GM21529 (cell line): ENCODE data around the gene ACAP1.
"Not testable (repeated sequence)": the region's sequence is repeated elsewhere in the genome, so short reads cannot be mapped to it uniquely, and the experiment has no call there.

Experiments used
- ATAC-seq: cut with Tn5 transposase; IDR thresholded peaks from one replicate; pipeline ENCODE4 v1.9.1; 2021; ENCODE audit not compliant: unreplicated experiment

ACAP1 gene

DNA sequence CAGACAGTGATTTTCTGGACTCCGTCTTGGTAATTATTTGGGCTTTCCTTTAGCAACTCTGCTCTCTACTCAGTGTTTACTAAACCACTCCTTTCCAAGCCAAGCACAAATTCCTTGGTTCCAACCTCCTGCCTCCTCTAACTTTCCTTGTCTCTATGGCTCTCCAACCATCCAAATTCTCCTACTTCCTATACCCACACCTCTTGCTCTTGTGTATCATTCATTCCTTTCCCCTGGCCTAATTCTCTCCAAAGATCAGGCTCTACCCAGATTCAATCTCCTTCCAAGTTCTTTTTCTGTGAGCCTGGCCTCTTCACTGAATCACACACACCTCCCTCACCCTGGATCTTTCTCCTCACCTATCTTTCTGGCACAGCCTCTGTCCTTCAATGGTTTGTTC is 8.3 kb upstream of the ACAP1 start:
- ATAC-seq, result no peak

DNA sequence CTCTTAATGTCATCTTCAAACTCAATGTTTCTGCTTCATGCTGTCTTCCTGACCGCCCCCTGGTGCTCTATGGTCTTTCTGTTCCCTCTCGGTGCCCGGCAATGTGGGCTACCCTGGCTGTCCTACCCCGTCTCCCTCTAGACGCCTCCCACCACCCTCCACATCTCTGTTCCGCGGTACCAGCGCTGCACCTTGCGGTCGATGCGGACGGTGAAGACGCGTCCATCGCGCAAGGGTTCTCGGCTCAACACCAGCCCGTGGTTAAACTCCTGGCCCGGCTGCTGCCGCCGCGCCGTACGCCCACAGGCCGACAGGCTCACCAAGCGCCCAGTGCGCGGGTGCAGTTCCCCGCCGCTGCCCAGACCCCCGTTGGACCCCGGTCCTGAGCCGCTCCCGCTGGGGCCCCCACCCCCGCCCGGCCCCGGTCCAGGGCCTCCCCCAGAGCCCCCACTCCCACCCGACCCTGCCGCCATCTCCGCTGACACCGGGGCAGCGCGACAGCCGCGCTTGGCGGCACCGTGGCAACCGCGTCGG is 7.4 kb upstream of the ACAP1 start, which contains the start of gene NEURL4:
Gene NEURL4 (minus strand): TSS at position 496 of the 534 bp plus-strand sequence. CDS start 23 bp downstream, at position 473.
- ATAC-seq, result peak; percentile 20

DNA sequence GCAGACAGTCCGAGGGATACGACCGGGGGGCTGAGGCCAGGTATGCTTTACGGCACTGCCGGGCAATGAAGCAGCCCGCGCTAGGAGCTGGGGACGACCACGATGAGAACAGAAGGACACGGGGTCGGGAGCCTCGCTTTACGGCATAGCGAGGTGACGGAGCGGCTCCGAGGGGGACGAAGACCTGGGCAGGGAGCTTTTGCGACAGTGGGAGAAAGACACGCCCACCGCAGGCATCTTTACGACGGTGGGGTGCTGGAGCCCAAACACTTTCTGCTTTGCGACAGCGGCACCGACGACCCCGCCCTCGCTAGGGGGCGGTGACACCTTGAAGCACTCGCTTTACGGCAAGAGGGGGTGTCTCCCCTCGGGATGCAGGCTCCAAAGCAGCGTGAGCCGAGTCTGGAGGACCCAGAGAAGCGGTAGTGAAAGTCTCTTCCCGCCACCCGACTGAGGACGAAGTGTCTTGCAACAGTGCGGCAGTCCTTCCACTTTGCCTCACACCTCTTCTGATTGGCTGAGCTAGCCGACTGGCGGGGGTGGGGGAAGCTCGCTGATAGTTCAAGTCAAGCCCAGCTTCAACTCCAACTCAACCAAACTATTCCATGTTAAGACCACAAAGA is 6.8 kb upstream of the ACAP1 start:
- peak; percentile 49 for ATAC-seq

DNA sequence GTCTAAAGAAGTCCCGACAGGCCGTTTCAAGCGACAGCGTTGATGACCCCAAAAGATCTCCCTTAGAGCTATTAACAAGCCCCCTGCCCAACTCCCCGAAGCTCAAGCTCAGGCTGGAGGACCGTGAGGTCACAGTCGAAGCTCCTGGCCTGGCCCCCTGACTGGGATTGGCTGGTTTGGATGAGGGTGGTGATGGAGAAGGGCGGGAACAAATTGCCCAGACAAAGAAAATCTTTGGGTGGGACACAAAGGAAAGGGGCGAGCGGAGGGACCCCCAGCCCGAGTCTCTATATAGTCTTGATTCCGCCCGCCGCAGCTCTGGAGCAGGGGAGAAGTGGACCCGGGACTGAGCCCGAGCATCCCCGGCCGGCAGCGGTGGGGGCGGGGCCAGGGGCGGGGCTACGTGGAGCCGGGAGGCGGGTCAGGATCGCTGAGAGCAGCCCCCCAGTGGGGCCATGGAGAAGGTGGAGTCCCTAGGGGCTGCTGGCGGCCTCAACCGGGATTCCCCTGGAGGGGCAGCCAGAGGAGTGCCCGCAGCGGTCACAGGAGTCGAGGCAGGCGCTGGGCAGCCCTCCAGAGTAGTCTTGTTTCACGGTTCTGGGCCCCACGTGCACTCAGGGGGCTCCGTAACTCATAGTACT is 6.2 kb upstream of the ACAP1 start:
- ATAC-seq, result peak; percentile 40

DNA sequence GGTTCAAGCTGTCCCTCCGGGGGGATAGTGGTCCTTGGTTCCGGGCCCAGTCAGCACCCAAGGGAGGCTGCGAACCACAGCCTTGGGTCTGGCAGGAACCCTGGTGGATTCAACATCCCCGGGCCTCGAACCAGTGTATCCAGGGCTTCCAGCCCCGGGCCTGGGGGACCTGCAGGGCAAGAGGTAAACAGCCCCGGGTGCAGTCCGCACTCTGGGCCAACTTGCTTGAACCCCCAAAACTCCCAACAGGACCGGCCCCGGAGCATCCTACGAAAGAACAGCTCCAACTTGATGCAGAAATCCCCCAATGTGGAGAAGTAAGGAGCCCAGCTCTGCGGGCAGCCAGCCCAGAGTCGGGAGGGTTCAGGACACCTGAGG is 5.7 kb upstream of the ACAP1 start:
- ATAC-seq, result no peak

DNA sequence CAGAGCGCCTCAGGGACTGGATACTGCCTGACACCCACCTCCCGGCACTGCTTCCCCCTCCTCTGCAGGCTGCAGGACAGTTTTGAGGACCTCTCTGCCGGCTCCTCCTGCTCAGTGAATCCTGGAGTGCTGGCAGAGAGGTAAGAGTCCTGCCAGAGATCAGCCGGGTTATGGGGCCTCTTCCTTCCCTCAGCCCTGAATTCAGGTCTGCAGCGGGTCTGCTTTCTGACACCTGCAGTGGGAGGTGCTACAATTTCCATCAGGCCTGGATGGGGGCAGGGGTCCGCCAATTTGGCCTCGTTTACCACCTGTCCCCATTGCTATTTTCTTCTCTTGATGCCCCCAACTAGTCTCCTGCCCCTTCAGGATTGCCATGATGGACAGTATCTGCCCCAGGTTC is 4.2 kb upstream of the ACAP1 start:
- ATAC-seq, result no peak

DNA sequence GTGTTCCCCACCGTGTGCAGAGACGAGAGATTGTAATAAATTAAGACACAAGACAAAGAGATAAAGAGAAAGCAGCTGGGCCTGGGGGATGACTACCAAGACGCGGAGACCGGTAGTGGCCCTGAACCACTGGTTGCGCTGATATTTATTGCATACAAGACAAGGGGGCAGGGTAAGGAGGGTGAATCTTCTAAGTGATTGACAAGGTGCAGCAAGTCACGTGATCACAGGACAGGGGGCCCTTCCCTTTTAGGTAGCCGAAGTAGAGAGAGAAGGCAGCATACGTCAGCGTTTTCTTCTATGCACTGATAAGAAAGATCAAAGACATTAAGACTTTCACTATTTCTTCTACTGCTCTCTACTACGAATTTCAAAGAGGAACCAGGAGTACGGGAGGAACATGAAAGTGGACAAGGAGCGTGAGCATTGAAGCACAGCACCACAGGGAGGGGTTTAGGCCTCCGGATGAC is 3.7 kb upstream of the ACAP1 start:
- ATAC-seq, result not testable (repeated sequence)

DNA sequence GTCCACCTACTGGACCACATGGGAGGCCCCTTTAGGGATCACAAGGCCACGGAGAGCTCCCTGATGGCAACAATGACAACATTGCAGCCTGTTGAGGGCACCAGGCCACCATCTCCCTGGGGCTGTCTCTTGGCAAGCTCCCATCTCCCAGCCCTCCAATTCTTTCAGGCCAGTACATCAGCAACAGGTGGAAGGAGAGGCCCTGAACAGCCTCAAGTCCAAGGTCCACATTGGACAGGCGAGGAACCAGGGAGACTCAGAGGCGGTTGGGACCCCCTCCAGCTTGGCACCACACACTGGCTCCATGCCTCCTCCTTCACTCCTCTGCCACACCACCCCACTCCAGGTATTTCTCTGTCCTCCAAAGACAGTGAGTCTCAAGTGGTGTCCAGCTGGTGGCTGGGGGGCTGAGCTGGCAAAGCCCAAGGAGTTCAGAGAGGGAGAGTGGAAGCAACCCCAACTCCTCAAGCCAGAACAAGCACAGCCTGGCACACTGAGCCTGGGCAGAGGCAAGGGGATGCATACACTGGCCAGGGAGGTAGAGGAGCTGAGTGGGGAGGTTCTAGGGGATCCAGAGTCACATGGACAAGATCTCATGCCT is 1.3 kb upstream of the ACAP1 start:
- no peak for ATAC-seq

DNA sequence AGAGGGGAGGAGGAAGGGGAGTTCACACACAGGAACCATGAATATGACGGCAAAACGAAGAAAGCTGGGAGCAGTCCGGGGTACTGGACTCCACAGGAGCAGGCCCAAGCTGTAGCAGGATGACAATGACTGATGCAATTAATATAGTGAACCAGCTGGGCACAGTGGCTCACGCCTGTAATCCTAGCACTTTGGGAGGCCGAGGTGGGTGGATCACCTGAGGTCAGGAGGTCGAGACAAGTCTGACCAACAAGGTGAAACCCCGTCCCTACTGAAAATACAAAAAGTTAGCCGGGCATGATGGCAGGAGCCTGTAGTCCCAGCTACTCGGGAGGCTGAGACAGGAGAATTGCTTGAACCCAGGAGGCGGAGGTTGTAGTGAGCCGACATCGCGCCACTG is 564 bp upstream of the ACAP1 start:
- not testable (repeated sequence) for ATAC-seq

GRCh38 chr17:7337600-7337999 is 1.3 kb downstream of the ACAP1 start:
- ATAC-seq, result not testable (repeated sequence)

DNA sequence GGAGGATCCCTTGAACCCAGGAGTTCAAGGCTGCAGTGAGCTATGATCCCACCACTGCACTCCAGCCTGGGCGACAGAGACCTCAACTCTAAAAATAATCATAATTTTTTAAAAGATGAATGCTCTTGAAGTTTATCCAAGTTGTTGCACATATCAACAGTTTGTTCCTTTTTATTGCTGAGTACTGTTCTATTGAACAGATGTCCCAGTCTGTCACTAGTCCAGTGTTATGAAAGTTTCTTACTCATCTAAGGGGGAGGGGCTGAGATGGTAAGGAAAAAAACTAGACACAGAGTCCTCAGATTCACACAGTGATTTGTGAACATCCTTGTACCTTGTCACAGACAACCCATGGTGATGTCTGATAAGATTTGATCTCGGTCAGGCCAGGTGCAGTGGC is 3.9 kb downstream of the ACAP1 start:
- ATAC-seq, result no peak

- no peak for ATAC-seq
Measured at GRCh38 chr17:7341842-7342241, 5.5 kb downstream of the ACAP1 start.

DNA sequence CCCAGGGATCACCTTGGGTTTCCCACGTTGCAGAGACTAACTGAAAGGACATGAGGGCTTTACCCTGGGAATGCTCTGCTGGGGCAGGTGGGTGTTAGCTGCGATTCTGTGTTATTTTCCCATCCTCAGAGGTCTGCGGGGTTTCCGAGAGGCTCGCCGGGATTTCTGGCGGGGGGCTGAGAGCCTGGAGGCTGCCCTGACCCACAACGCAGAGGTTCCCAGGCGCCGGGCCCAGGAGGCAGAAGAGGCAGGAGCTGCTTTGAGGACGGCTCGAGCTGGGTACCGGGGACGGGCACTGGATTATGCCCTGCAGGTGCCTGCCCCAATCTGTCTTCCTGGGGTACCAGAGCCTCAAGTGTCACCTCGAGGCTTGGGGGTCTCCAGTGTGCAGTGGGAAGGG is 6.9 kb downstream of the ACAP1 start:
- no peak for ATAC-seq

DNA sequence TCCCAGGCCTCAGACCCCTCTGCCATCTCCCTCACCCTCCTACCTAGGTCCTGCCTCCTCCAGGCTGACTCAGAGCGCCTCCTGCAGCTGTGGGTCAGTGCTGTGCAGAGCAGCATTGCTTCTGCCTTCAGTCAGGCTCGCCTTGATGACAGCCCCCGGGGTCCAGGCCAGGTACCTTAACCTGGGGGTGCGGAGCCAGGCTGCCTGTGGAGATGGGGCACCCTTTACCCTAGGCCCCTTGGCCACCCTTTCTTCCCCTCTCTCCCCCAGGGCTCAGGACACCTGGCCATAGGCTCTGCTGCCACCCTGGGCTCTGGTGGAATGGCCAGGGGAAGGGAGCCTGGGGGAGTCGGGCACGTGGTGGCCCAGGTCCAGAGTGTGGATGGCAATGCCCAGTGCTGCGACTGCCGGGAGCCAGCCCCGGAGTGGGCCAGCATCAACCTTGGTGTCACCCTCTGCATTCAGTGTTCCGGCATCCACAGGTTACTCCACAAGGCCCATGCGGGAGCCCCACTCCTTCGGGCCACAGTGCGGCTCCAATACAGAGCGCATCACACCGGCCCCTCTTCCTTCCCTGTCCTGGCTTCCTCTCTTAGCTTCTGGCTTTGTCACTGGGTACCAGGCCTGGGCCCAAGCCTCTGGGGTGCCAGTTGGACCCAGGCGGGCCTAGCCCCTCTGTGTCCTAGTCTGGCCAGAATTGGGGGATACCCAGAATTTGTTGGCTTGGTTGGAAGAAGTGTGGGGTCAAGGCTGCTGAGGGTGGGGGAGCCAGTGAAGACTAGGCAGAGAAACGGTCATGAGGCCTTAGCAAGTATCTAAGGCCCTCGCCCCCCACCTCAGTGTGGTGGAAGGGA is 10.7 kb downstream of the ACAP1 start:
- no peak for ATAC-seq

DNA sequence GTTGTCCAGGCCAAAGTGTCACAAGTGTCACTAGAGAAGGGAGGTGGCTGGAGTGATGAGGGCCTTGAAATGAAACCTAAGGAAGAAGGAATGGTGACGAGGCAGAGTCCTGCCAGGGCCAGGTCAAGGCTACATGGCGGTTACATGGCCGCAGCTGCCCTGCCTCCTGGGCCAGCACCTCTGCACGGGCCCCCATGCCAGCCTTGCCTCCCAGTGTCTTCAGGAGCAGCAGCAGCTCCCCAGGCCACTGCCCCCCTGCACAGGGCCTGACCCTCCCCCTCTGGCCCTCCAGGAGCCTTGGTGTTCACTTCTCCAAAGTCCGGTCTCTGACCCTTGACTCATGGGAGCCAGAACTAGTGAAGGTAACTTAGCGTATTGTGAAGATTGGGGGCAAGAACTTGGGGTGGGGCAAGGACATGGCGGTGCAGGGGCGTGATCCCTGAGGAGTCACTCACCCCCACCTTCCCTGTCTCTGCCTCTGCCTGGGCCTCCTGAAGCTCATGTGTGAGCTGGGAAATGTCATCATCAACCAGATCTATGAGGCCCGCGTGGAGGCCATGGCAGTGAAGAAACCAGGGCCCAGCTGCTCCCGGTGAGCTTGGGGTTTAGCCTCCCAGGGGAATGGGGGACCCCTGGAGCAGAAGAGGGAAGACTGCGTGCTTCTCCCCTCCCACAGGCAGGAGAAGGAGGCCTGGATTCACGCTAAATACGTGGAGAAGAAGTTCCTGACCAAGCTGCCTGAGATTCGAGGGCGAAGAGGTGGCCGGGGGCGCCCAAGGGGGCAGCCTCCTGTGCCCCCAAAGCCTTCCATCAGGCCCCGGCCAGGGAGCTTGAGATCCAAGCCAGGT is 11.5 kb downstream of the ACAP1 start:
- ATAC-seq, result no peak

DNA sequence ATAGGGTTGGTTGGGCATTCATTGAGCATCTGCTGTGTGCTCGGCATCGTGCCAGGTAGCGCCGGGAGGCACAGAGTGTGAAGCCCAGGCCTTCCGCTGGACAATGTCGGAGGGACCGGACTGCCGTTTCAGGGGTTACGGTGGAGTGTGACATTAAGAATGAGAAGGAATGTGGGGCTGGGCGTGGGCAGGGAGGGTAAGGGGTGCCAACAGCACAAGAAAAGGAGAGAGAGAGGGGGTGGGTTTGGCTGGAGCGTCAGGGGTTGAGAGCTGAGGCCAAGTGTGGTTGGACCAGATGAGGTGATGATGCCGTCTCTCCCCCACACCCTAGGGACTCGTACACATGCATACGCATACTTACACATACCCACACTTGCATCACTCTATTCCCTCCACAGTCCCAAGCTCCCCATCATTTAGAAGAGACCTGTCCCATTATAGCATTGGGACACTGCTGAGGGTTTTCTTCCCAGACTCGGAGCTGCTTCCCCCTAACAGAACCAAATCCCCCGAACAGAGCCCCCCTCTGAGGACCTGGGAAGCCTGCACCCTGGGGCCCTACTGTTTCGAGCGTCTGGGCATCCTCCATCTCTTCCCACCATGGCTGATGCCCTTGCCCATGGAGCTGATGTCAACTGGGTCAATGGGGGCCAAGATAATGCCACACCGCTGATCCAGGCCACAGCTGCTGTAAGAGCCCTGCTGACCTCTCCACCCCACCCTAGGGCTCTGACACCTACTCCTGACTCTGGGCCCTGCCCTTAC is 12.3 kb downstream of the ACAP1 start:
- no peak for ATAC-seq

DNA sequence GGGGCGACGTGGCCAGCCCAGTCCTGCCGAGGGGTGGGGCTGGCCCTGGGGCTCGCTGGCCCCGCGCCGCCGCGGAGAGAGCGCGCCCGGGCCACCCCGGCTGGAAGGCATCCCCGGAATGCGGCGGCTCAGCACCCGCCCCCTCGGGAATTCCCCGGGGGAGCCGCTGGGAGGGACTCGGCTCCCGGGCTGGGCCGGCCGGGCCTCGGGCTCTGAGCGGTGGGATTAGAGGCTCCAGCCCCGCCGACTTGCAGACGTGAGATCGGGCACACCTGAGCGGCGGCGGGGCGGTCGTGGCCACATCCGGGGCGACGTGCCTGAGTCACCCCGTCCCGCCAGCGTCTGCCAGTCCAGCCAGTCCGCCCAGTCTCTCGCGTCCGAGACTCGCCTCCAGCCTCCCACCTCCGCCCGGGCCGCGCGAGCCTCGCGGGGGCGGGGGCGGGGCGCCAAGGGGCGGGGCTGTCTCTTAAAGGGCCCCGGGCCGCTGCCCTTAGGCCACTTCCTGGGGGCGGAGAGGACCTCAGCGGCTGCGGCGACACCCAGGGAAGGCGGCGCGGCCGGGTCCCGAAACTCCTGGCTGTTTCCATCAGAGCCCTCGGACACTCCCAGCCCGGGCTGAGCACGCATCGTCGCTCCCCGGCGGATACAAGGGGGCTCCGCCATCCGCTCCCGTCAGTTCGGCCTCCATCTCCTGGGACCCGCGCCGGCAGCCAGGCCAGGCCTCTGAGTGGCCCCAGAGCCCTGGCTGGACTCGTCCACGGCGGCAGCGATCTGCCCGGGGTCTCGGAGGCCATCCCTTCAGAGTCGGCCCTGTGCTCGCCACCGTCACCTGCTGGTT is 15.6 kb downstream of the ACAP1 start, which contains the start of gene KCTD11:
Gene KCTD11 (plus strand): TSS at position 498 of the 838 bp plus-strand sequence.
- peak; percentile 65 for ATAC-seq

DNA sequence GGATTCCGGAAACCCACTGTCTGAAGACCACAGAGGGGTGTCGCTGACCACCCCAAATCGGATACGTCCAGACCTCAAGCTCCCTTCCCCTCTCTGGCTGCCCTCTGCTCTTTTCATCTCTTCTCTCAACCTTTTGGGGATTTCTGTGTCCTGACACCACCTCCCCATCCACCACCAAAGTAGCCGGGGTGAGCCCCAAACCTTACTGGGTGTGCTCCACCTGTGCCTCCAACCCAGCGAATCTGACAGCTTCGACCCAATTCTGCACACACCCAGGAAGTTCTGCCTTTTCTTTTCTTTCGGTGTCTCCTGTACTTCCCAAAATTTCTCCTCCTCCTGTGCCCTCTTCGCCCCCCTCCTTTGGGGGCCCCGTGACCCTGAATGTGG is 16.2 kb downstream of the ACAP1 start:
- no peak for ATAC-seq
